Left ventricle myocardium inferior (tissue), 1 donor: ENCODE data around the gene SLC2A13. TPM values are rescaled to one million over a fixed set of nuclear protein-coding genes. Genes with fewer than 3 reads are reported as not detected.
"Not testable (repeated sequence)": the region's sequence is repeated elsewhere in the genome, so short reads cannot be mapped to it uniquely, and the experiment has no call there.

Experiments
- DNase-seq: peaks from one replicate; pipeline ENCODE4 v3.0.0-alpha.2; 2020
- H3K27ac ChIP-seq: fragments of 200-600 bp; replicated peaks from 2 replicates; pipeline ENCODE4 v1.8.0; 2021
- H3K27me3 ChIP-seq: fragments of 200-600 bp; 2 replicates; pipeline ENCODE4 v1.8.0; 2021; ENCODE audit warnings: low read depth
- H3K36me3 ChIP-seq: fragments of 200-600 bp; 2 replicates; pipeline ENCODE4 v1.8.0; 2021
- H3K4me1 ChIP-seq: fragments of 200-600 bp; 2 replicates; pipeline ENCODE4 v1.8.0; 2021
- H3K4me3 ChIP-seq: fragments of 200-600 bp; 2 replicates; pipeline ENCODE4 v1.8.0; 2021; ENCODE audit warnings: mild to moderate bottlenecking, moderate library complexity
- H3K9me3 ChIP-seq: fragments of 200-600 bp; replicated peaks from 2 replicates; pipeline ENCODE4 v1.8.0; 2021
- intact Hi-C: fragments of 100-400 bp; cut with micrococcal nuclease; formaldehyde crosslinking; loops from one replicate; pipeline ENCODE4 v1.11.0; 2022
- total RNA-seq: library from RNA; stranded (reverse); fragmentation: NEBNext Ultra II Directional; extraction: Animal tissue kit (Norgen Biotek cat#: 25700); gene quantifications from one replicate; pipeline ENCODE4 v1.2.1, GENCODE V29; 2021
- TF ChIP-seq, protein P1 (sequence below): fragments of 200-600 bp; IDR thresholded peaks from 2 replicates; pipeline ENCODE4 v1.8.0; 2021; ENCODE audit warnings: antibody characterized with exemption, mild to moderate bottlenecking, borderline replicate concordance
- donor health status: DM: no; HTN: yes; CAD: no; lungs with severe emphysema.

The SLC2A13 gene
- total RNA-seq, 1 donor from 2014 or later, result 5.5 TPM

DNA sequence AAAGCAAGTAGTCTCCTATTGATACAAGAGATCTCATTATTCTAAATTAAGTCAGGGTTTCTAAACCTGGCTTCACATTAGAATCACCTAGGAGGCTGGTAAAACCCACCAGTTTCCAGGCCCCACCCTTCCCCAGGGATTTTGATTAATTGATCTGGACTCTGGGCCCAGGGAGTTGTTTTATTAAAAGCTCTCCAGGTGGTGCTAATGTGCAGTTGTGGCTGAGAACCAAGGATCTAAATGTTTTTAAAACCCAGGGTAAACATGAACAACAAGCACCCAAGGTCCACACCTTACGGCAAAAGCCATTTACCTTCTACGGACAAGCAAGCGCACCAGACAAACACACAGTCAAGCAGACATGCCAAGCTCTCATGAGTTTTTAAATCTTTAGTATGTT, 73.9 kb downstream of the SLC2A13 start:
- Histone ChIP-seq H3K27me3 (no peaks in the 10 kb centered on the region), H3K36me3 (peaks cover 5% of the 10 kb centered on the region), H3K4me1 (peaks cover 16% of the 10 kb centered on the region), H3K4me3 (no peak overlapping the region), H3K27ac (no peak overlapping the region), H3K9me3 (no peaks in the 10 kb centered on the region)
- DNase-seq, result no peak
- TF ChIP-seq, protein P1, sequence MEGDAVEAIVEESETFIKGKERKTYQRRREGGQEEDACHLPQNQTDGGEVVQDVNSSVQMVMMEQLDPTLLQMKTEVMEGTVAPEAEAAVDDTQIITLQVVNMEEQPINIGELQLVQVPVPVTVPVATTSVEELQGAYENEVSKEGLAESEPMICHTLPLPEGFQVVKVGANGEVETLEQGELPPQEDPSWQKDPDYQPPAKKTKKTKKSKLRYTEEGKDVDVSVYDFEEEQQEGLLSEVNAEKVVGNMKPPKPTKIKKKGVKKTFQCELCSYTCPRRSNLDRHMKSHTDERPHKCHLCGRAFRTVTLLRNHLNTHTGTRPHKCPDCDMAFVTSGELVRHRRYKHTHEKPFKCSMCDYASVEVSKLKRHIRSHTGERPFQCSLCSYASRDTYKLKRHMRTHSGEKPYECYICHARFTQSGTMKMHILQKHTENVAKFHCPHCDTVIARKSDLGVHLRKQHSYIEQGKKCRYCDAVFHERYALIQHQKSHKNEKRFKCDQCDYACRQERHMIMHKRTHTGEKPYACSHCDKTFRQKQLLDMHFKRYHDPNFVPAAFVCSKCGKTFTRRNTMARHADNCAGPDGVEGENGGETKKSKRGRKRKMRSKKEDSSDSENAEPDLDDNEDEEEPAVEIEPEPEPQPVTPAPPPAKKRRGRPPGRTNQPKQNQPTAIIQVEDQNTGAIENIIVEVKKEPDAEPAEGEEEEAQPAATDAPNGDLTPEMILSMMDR, result no peak
- intact Hi-C loops, result no loop called here

DNA sequence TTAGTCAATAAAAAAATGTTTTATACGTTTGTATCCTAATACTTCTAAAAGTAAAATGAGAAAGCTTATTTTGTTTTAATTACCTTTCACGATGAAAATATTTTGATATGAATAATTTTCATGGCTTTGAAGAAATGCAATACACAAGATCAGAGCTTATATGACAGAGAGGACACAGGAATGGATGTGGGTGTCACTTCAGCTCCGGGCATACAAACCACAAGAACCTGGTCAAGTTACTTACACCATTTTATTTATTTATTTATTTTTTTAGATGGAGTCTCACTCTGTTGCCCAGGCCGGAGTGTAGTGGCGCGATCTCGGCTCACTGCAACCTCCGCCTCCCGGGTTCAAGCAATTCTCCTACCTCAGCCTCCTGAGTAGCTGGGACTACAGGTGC, 74.9 kb downstream of the SLC2A13 start:
- H3K9me3 ChIP-seq, intact Hi-C loops, DNase-seq, H3K4me3 ChIP-seq, H3K36me3 ChIP-seq, H3K27ac ChIP-seq, H3K27me3 ChIP-seq: not testable (repeated sequence)
- H3K4me1 ChIP-seq, result peaks cover 16% of the 10 kb centered on the region

DNA sequence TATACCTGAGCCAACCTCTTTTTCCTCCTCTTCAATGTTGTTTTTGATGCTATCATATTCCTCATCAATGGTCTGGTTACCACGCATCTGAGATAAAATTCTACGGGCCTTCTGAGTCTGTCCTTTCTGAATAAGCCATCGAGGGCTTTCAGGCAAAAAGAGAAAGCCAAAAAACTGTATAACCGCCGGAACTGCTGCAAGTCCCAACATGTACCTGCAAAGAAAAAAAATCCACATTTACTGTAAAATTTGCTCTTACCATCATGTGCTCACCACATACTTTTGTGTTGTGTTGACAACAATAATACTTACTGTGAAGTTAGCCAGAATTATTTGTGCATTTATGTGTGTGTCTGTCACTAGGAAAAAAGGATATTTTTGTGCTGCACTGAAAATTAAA, 77.6 kb downstream of the SLC2A13 start:
- TF ChIP-seq, protein P1, result no peak
- intact Hi-C loops, result no loop called here
- Histone ChIP-seq H3K27me3 (no peaks in the 10 kb centered on the region), H3K9me3 (no peaks in the 10 kb centered on the region), H3K27ac (no peak overlapping the region), H3K36me3 (peaks cover 5% of the 10 kb centered on the region), H3K4me1 (peaks cover 11% of the 10 kb centered on the region), H3K4me3 (no peak overlapping the region)
- DNase-seq, result no peak

- H3K36me3 ChIP-seq, result peaks cover 5% of the 10 kb centered on the region
- DNase-seq, result no peak
- H3K9me3 ChIP-seq, result no peaks in the 10 kb centered on the region
- no peaks in the 10 kb centered on the region for H3K27me3 ChIP-seq
- no peak overlapping the region for H3K27ac ChIP-seq
- intact Hi-C loops, result no loop called here
- TF ChIP-seq, protein P1, result no peak
- no peak overlapping the region for H3K4me3 ChIP-seq
- H3K4me1 ChIP-seq, result peaks cover 8% of the 10 kb centered on the region
These were observed 83.0 kb downstream of the SLC2A13 start for GRCh38 chr12:40022850-40023249.

GRCh38 chr12:40020261-40020691, 85.6 kb downstream of the SLC2A13 start:
- no peak overlapping the region for H3K4me3 ChIP-seq
- intact Hi-C loops, result no loop called here

DNA sequence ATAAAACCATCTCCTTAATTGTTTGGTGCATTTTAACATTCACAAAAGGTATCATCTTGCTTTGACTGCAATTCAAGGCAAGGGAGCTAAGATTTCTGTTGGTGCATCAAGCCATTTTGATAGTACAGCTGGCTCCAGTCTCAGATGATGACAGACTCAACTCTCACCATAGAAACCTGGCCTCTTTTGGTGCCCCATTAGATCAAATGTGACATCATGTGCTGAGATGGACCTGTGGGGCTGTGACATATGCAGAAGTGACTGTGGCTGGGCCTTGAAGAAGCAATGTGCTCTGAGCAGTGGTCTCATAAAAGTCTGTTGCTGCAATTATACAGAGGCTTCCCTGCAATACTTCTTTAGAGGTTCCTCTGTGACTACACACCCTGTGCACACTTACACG, 88.4 kb downstream of the SLC2A13 start:
- no peak overlapping the region for H3K4me3 ChIP-seq
- intact Hi-C loops, result no loop called here
- no peak for DNase-seq
- peaks cover 29% of the 10 kb centered on the region for H3K4me1 ChIP-seq
- no peaks in the 10 kb centered on the region for H3K27me3 ChIP-seq
- peak overlapping the region; percentile 14 for H3K27ac ChIP-seq
- TF ChIP-seq, protein P1, result no peak
- no peaks in the 10 kb centered on the region for H3K9me3 ChIP-seq
- H3K36me3 ChIP-seq, result no peaks in the 10 kb centered on the region

More at GRCh38 chr12:40020261-40020691, 85.6 kb downstream of the SLC2A13 start:
- H3K36me3 ChIP-seq, result no peaks in the 10 kb centered on the region
- TF ChIP-seq, protein P1, result no peak
- H3K9me3 ChIP-seq, result no peaks in the 10 kb centered on the region
- no peak for DNase-seq
- no peaks in the 10 kb centered on the region for H3K27me3 ChIP-seq
- no peak overlapping the region for H3K27ac ChIP-seq
- H3K4me1 ChIP-seq, result peaks cover 24% of the 10 kb centered on the region
